Activated CD4-positive, alpha-beta T cell treated with anti-CD3 and anti-CD28 coated beads for 36 hours (primary cell): Measurements from ENCODE around the gene INTS6. TPM values are rescaled to one million over a fixed set of nuclear protein-coding genes. Genes with fewer than 3 reads are reported as not detected.
A peak's percentile ranks its signal among the peaks of the same experiment; 100 is the strongest.

Experiments
- ATAC-seq: fragments of 200-7000 bp; cut with Tn5 transposase; one replicate; pipeline ENCODE4 v1.10.0; 2021; ENCODE audit warnings: mild to moderate bottlenecking, moderate library complexity
- CTCF ChIA-PET: fragments of 350-600 bp; sonication (Branson Sonifier 250); formaldehyde crosslinking; loops from one replicate; lab custom pipeline; 2021; ENCODE audit warnings: antibody characterized with exemption; lab: Charles Lee
- POLR2A ChIA-PET: fragments of 350-600 bp; sonication (Branson Sonifier 250); formaldehyde crosslinking; loops from one replicate; lab custom pipeline; 2021; ENCODE audit warnings: antibody characterized with exemption, inconsistent platforms; lab: Charles Lee
- DNase-seq: peaks from one replicate; pipeline ENCODE4 v3.0.0-alpha.2; 2020
- H3K27ac Mint-ChIP-seq: one replicate; pipeline ENCODE4 v1.8.0; 2021; ENCODE audit warnings: mixed read lengths
- H3K27me3 Mint-ChIP-seq: one replicate; pipeline ENCODE4 v1.8.0; 2021; ENCODE audit warnings: mixed read lengths
- H3K36me3 Mint-ChIP-seq: one replicate; pipeline ENCODE4 v1.8.0; 2021; ENCODE audit warnings: low read depth, mixed read lengths
- H3K4me1 Mint-ChIP-seq: one replicate; pipeline ENCODE4 v1.8.0; 2021; ENCODE audit warnings: mixed read lengths
- H3K4me3 Mint-ChIP-seq: one replicate; pipeline ENCODE4 v1.8.0; 2021; ENCODE audit warnings: mild to moderate bottlenecking, moderate library complexity, mixed read lengths
- H3K9me3 Mint-ChIP-seq: one replicate; pipeline ENCODE4 v1.8.0; 2021; ENCODE audit warnings: low read depth, mixed read lengths
- intact Hi-C, 2 experiments: fragments of 100-400 bp; cut with DNase I in 1 of 2; cut with micrococcal nuclease in 1 of 2; formaldehyde crosslinking; loops; one replicate each; pipeline versions ENCODE4 v1.14.2 to v1.15.1; 2022 to 2024; cut with DNase I, micrococcal nuclease
- total RNA-seq, 2 experiments: library from RNA; stranded (reverse); gene quantifications; one replicate each; pipeline ENCODE4 v1.2.3, GENCODE V29; 2021

INTS6 gene
- total RNA-seq, 2 experiments from 2014 or later: 47.9 to 50.3 TPM

GRCh38 chr13:51435002-51435578, 17.7 kb downstream of the INTS6 start:
- CTCF ChIA-PET: interaction anchor here (0.6 to 3.4 kb wide), 22 partner anchors 9 to 390 kb away, joined by 3 to 52 read pairs (median 4); partner anchors contain the start of gene INTS6

DNA sequence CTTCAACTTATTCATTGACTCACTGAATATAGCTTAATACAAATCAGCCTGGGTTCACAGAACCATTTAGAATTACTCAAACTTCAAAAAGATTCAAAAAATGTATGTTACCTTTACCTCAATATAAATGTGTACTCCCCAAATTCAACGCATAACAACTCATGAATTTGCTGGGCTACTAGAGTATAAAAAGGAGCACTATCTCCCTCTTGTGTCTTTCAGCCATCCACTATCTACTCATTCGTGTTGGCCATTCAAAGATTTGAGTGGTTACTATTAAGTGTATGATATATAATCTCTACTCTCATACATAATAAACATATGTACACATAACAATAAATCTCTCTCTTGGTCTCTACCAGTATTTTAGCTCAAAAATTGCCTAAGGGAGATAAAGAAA, 20.3 kb downstream of the INTS6 start:
- POLR2A ChIA-PET: no interaction called here
- H3K4me3 Mint-ChIP-seq: no peak overlapping the region
- intact Hi-C loops: no loop called here

More at GRCh38 chr13:51435002-51435578, 17.7 kb downstream of the INTS6 start:
- Mint-ChIP-seq H3K36me3 (peaks cover 11% of the 10 kb centered on the region), H3K4me3 (no peak overlapping the region), H3K9me3 (no peaks in the 10 kb centered on the region), H3K27me3 (no peaks in the 10 kb centered on the region), H3K27ac (no peak overlapping the region), H3K4me1 (peaks cover 14% of the 10 kb centered on the region)
- POLR2A ChIA-PET: interaction anchor here (0.5 to 0.6 kb wide), 4 partner anchors 11 to 367 kb away, joined by 3 read pairs; no protein-coding TSS in a partner anchor
- DNase-seq (no peak), ATAC-seq (no peak)
- intact Hi-C loops: loop anchor here (1.0 to 2.0 kb wide), 2 partner anchors 16 to 362 kb away; no protein-coding TSS in a partner anchor

DNA sequence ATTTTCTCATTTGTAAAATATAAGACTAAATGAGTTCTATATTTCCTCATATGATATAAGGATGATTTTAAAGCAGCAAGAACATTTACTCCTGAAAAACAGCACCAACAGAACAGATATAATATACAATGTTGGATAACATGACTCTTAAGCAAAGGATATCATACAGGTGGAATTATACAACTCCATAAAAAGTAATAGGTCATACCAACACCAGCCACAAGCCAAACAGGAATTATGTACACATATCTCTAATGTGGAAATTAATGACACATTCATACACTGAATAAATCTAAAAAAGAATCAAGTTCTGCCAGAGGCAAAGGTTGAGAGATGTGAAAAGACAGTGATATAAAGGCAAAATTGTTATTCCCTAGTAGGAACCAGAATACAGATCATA, 25.9 kb downstream of the INTS6 start:
- intact Hi-C loops: no loop called here
- DNase-seq (no peak), ATAC-seq (no peak)
- no peak overlapping the region for H3K4me3 Mint-ChIP-seq
- no peaks in the 10 kb centered on the region for H3K9me3 Mint-ChIP-seq
- ChIA-PET CTCF (interaction anchor here (1.4 kb wide), 1 partner anchor 16 kb away, joined by 3 read pairs; no protein-coding TSS in a partner anchor), POLR2A (no interaction called here)
- no peaks in the 10 kb centered on the region for H3K27me3 Mint-ChIP-seq
- H3K4me1 Mint-ChIP-seq: peaks cover 66% of the 10 kb centered on the region
- H3K27ac Mint-ChIP-seq: no peak overlapping the region
- H3K36me3 Mint-ChIP-seq: peaks cover 32% of the 10 kb centered on the region

More for the DNA sequence above, 20.3 kb downstream of the INTS6 start:
- no peak for ATAC-seq
- peaks cover 25% of the 10 kb centered on the region for H3K36me3 Mint-ChIP-seq
- H3K27me3 Mint-ChIP-seq: no peaks in the 10 kb centered on the region
- CTCF ChIA-PET: interaction anchor here (0.7 to 3.4 kb wide), 4 partner anchors 12 to 365 kb away, joined by 3 to 52 read pairs (median 6); no protein-coding TSS in a partner anchor
- peaks cover 22% of the 10 kb centered on the region for H3K4me1 Mint-ChIP-seq
- DNase-seq: no peak
- no peak overlapping the region for H3K27ac Mint-ChIP-seq
- no peaks in the 10 kb centered on the region for H3K9me3 Mint-ChIP-seq

- Mint-ChIP-seq H3K4me1 (peaks cover 72% of the 10 kb centered on the region), H3K36me3 (peaks cover 34% of the 10 kb centered on the region), H3K27me3 (no peaks in the 10 kb centered on the region), H3K27ac (no peak overlapping the region), H3K9me3 (no peaks in the 10 kb centered on the region), H3K4me3 (no peak overlapping the region)
- intact Hi-C loops: no loop called here
- ChIA-PET POLR2A (no interaction called here), CTCF (interaction anchor here (0.9 to 1.6 kb wide), 3 partner anchors 9 to 29 kb away, joined by 3 to 7 read pairs (median 4); no protein-coding TSS in a partner anchor)
- no peak for ATAC-seq
- DNase-seq: no peak
Measured at GRCh38 chr13:51425410-51426042, 27.3 kb downstream of the INTS6 start.

GRCh38 chr13:51423766-51424165, 29.1 kb downstream of the INTS6 start:
- H3K27me3 Mint-ChIP-seq: no peaks in the 10 kb centered on the region
- ChIA-PET CTCF (interaction anchor here (1.2 to 1.6 kb wide), 2 partner anchors 31 to 375 kb away, joined by 3 to 4 read pairs; no protein-coding TSS in a partner anchor), POLR2A (interaction anchor here (0.6 to 1.0 kb wide), 3 partner anchors 11 to 342 kb away, joined by 3 read pairs; no protein-coding TSS in a partner anchor)
- H3K27ac Mint-ChIP-seq: no peak overlapping the region
- ATAC-seq (no peak), DNase-seq (no peak)
- H3K36me3 Mint-ChIP-seq: peaks cover 35% of the 10 kb centered on the region
- no peaks in the 10 kb centered on the region for H3K9me3 Mint-ChIP-seq
- H3K4me3 Mint-ChIP-seq: no peak overlapping the region
- peaks cover 76% of the 10 kb centered on the region for H3K4me1 Mint-ChIP-seq
- intact Hi-C loops: no loop called here

DNA sequence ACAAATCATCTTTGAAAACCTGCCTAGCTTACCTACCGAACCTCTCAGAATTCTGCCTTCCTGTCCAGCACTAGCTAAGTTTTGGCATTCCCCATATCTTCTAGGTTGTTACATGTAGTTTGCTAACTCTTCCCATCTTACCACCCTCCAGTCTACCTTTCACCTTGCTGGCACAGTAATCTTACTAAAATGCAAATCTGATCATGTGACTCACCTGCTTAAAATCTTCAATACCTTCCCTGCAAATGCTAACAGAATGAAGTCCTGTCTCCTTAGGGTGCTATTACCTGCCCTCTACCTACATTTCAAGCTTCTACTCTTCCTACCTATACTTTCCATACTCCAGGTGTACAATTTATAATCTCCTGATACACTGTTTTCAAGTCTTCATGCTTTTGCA, 30.4 kb downstream of the INTS6 start:
- DNase-seq: no peak
- ChIA-PET CTCF (interaction anchor here (0.7 to 1.9 kb wide), 4 partner anchors 12 to 375 kb away, joined by 3 to 6 read pairs (median 4); no protein-coding TSS in a partner anchor), POLR2A (no interaction called here)
- Mint-ChIP-seq H3K27me3 (no peaks in the 10 kb centered on the region), H3K4me3 (no peak overlapping the region), H3K36me3 (peaks cover 31% of the 10 kb centered on the region), H3K27ac (no peak overlapping the region), H3K9me3 (no peaks in the 10 kb centered on the region), H3K4me1 (peaks cover 75% of the 10 kb centered on the region)
- no peak for ATAC-seq
- intact Hi-C loops: no loop called here

GRCh38 chr13:51420681-51421490, 31.9 kb downstream of the INTS6 start:
- Mint-ChIP-seq H3K4me1 (peaks cover 74% of the 10 kb centered on the region), H3K27me3 (no peaks in the 10 kb centered on the region), H3K36me3 (peaks cover 36% of the 10 kb centered on the region), H3K27ac (peak overlapping the region; percentile 40), H3K9me3 (peaks cover 3% of the 10 kb centered on the region), H3K4me3 (no peak overlapping the region)
- ChIA-PET POLR2A (interaction anchor here (1.0 kb wide), 1 partner anchor 193 kb away, joined by 4 read pairs; no protein-coding TSS in a partner anchor), CTCF (interaction anchor here (0.6 to 1.9 kb wide), 9 partner anchors 10 to 775 kb away, joined by 3 to 8 read pairs (median 3); no protein-coding TSS in a partner anchor)
- peak; percentile 68 for ATAC-seq
- intact Hi-C loops: loop anchor here in 1 of 2 experiments (2.0 kb wide), 1 partner anchor 30 kb away; no protein-coding TSS in a partner anchor
- DNase-seq: no peak

- Mint-ChIP-seq H3K4me1 (peaks cover 73% of the 10 kb centered on the region), H3K36me3 (peaks cover 48% of the 10 kb centered on the region), H3K27me3 (no peaks in the 10 kb centered on the region), H3K4me3 (no peak overlapping the region), H3K27ac (no peak overlapping the region), H3K9me3 (peaks cover 10% of the 10 kb centered on the region)
- CTCF ChIA-PET: interaction anchor here (0.8 kb wide), 1 partner anchor 379 kb away, joined by 4 read pairs; no protein-coding TSS in a partner anchor
- ATAC-seq: no peak
- no peak for DNase-seq
- POLR2A ChIA-PET: no interaction called here
- intact Hi-C loops: no loop called here
Measured at GRCh38 chr13:51419001-51419636, 33.7 kb downstream of the INTS6 start.

GRCh38 chr13:51417716-51418115, 35.1 kb downstream of the INTS6 start:
- Mint-ChIP-seq H3K27me3 (no peaks in the 10 kb centered on the region), H3K9me3 (peaks cover 10% of the 10 kb centered on the region), H3K36me3 (peaks cover 58% of the 10 kb centered on the region), H3K27ac (no peak overlapping the region), H3K4me3 (no peak overlapping the region), H3K4me1 (peaks cover 71% of the 10 kb centered on the region)
- ChIA-PET POLR2A (no interaction called here), CTCF (interaction anchor here (0.6 to 1.1 kb wide), 3 partner anchors 16 to 131 kb away, joined by 3 read pairs; no protein-coding TSS in a partner anchor)
- DNase-seq (no peak), ATAC-seq (no peak)
- intact Hi-C loops: no loop called here

DNA sequence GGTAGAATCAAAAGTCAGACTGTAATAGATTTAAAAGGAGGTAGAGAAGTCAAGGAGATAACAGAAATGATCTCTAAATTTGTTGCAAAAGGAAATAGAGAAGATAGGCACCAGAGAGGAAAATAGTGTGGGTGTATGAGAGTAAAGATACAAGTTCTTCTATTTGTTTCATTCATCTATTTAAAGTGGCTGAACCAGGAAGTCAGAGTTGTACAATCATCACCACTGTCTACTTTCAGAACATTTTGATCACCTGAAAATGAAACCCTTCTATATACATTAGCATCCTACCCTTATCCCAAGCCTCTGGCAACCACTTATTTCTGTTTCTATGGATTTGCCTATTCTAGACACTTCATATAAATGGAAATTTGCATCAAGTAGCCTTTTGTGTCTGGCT, 36.7 kb downstream of the INTS6 start:
- H3K4me1 Mint-ChIP-seq: peaks cover 61% of the 10 kb centered on the region
- peak; percentile 84 for ATAC-seq
- POLR2A ChIA-PET: no interaction called here

More for the DNA sequence above, 36.7 kb downstream of the INTS6 start:
- Mint-ChIP-seq H3K27ac (peak overlapping the region; percentile 62), H3K27me3 (no peaks in the 10 kb centered on the region), H3K9me3 (peaks cover 10% of the 10 kb centered on the region), H3K36me3 (peaks cover 60% of the 10 kb centered on the region), H3K4me3 (no peak overlapping the region)
- intact Hi-C loops: no loop called here
- CTCF ChIA-PET: no interaction called here
- no peak for DNase-seq
